ENCODE data around the gene TYMP.
"Not testable (repeated sequence)": the region's sequence is repeated elsewhere in the genome, so short reads cannot be mapped to it uniquely, and the experiment has no call there.

TYMP gene

DNA sequence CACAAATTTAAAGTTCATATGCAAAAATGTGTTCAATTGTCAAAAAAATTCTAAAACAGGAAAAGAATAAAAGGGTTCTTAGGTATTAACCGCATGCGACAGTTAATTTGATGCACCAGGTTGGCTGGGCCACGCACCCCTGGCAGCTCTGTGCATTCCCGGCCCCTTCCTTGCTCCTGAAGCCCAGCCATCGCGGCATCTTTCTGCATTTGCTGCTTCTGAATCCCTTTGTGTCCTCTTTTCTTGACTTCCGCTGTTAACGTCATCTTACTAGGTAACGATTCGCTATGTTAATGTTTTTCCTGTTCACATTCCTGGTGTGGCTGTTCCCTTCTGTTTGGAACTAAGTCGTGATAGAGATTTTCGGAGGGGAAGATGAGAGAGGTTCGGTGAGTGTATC, 8.0 kb upstream of the TYMP start:
- DNase-seq (ENCODE audit: low spot score), result no peak

GRCh38 chr22:50536226-50536625, 6.4 kb upstream of the TYMP start:
- DNase-seq (ENCODE audit: low spot score), result no peak

DNA sequence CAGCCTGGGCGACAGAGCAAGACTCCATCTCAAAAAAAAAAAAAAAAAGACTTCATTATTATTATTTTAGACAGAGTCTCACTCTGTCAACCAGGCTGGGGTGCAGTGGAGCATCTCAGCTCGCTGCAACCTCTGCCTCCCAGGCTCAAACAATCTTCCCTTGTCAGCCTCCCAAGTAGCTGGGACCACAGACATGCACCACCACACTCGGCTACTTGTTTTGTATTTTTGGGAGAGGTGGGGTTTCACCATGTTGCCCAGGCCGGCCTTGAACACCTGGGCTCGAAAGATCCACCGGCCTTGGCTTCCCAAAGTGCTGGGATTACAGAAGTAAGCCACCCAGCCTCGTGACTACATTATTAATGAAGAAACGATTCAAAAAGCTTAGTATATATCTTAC, 5.3 kb upstream of the TYMP start:
- DNase-seq (ENCODE audit: low spot score), result no peak

GRCh38 chr22:50533856-50534711, 4.3 kb upstream of the TYMP start:
- not testable (repeated sequence) for DNase-seq (ENCODE audit: low spot score)

- DNase-seq (ENCODE audit: low spot score), result no peak
These were observed 3.3 kb upstream of the TYMP start for GRCh38 chr22:50532824-50533796.

GRCh38 chr22:50531962-50532674, 2.3 kb upstream of the TYMP start:
- DNase-seq (ENCODE audit: low spot score), result peak; percentile 69

DNA sequence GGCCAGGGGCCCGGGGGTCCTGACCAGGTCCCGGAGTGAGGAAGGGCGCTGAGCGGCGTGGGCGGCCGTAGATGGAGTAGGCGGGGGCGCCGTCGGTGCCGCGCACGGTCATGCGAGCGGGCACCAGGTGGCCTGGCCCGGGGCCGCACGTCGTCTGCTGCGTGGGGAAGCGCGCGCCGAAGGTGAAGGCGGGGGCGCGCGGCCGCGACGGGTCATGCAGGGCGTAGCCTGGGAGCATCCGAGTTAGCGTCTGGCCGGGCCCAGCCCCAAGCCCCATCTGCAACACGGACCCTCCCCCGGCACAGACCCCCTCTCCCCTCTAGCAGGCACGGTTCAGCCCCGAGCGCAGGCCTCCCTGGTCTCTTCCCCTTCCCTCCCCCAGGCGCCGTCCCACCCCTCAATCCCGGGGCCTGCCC, 1.7 kb upstream of the TYMP start:
- peak; percentile 51 for DNase-seq (ENCODE audit: low spot score)

DNA sequence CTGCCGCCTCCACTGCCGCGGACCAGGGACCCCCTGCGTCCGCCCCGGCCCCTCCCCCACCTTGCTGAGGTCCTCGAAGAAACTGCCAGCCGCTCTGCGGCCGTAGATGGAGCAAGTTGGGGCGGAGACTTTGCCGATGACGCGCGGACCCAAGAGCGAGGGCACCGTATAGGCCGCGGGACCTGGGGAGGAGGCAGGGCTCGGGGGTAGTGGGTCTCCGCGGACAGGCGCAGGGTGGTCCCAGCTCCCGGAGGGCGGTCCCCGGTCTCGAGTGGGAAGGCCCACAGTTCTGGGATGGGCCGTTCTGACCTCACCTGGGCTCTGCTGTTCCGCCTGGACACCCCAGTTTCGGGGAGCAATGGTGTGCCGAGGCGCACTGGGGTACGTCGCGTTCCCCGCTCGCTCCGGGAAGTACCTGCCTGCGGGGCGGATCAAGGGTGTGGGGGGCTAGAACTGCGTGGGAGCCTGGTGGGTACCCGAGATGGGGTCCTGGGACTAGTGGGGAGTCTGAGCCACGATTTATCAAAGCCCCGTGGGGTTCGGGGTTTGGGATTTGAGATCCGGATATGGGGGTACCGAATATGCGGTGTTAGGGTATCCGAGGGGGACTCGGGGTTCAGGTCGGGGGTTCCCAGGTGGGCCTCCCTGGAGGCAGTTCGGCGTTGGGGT, 1.2 kb upstream of the TYMP start:
- peak; percentile 77 for DNase-seq (ENCODE audit: low spot score)

GRCh38 chr22:50530580-50530876, 716 bp upstream of the TYMP start:
- DNase-seq (ENCODE audit: low spot score), result peak; percentile 21

GRCh38 chr22:50529416-50529896, 356 bp downstream of the TYMP start:
- no peak for DNase-seq (ENCODE audit: low spot score)

DNA sequence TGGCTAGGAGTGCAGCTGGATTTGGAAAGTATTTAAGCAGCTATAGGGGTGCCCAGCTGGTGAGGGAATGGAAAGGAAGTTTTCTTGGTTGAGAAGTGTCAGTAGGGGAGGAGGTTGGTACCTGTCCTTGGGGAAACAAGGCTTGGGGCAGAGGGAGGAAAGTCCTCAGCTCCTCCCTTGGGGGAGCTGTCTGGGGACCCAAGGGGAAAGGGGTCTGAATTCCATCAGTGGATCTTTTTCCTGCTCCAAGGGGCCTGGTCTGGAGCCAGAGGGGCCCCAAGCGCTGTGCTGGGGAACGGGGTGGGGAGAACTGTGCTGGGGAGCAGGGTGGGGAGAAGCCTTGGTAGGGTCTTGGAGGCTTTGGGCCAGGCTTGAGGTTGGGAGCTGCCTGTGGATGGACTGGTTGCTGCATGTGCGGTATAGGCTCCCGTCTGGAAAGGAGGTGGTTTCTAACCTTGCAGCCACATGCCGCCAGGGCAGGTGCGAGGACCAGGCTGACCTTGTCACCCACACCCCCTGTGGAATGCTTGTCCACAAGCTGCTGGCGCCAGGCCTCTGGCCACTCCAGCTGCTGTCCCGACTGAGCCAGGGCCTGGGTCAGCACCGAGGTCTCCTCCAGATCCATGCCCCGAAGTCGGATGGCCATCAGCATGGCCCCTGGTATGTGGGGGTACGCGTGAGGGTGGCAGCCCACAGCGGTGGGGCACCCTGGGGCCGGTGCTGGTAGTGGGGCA, 963 bp downstream of the TYMP start:
- DNase-seq (ENCODE audit: low spot score), result no peak

DNA sequence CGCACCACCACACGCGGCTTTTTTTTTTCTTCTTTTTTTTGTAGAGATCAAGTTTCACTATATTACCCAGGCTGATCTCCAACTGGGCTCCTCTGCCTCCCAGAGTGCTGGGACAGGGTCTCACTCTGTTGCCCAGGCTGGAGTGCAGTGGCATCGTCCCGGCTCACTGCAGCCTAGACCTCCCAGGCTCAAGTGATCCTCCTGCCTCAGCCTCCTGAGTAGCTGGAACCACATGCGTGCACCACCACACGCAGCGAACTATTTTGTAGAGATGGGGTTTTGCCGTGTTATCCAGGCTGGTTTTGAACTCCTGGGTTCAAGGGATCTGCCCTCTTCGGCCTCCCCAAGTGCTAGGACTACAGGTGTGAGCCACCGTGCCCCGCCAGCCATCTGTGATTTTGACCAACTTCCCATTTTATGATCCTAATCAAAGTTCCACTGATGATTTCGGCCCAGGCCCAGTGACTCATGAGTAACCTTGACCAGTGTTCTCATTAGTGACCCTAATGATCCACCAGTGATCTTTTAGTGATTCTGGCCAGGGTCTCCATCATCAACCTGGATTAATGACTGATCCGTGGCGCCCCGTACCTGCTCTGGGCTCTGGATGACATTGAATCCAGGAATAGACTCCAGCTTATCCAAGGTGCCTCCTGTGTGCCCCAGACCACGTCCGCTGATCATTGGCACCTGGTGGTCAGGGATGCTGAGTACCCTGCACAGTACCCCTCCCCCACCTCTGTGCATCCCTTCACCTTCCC, 1.7 kb downstream of the TYMP start:
- no peak for DNase-seq (ENCODE audit: low spot score)

DNA sequence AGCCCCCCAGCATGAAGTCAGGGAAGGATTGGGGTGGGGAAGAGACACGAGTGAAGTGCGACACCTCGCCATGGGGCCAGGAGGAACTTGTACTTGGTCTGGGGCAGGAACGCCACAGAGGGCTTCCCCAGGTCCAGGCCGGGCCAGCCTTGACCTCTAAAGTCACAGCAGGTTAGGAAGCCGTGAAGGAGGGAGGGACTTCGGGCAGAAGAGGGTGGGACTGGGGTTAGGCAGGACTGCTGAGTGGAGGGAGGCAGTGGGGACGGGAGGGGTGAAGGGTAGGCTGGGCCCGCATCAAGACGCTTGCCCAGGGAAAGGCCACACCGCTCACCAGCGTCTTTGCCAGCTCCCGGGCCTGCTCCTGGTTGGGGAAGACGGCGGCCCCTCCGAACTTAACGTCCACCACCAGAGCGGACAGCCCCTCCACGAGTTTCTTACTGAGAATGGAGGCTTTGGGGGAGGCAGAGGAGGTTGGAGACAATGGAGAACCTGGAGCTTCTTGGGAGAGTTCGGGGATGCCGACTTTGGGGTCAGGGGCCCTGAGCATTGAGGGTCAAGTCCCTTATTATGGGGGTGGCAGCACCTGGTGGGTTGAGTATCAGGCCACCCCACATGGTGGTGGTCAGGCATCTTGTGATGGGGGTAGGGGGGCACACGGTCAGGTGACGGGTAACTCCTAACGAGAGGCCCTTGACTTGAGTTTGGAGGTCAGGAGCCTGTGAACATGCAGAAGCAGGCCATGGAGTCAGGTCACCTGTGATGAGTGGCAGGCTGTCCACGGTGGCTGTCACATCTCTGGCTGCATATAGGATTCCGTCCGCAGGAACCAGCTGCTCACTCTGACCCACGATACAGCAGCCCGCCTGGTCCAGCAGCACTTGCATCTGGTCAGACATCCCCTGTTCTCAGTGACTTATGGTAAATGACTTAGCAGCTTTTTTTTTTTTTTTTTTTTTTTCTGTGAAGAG, 2.7 kb downstream of the TYMP start:
- peak; percentile 71 for DNase-seq (ENCODE audit: low spot score)

- peak; percentile 85 for DNase-seq (ENCODE audit: low spot score)
These were observed 3.5 kb downstream of the TYMP start for GRCh38 chr22:50526108-50526833.

DNA sequence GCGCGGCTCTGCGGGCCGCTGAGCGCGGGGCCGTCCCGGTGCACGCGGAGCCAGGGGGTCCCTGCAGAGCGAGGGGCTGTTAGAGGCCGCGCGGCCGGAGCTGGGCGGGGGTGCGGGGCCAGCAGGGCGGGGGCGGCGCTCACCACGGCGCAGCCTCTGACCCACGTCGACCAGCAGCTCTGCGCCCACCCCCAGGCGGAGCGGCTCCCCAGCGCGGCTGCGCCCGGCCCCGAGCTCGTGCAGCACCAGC, 4.0 kb downstream of the TYMP start:
- DNase-seq (ENCODE audit: low spot score), result no peak

DNA sequence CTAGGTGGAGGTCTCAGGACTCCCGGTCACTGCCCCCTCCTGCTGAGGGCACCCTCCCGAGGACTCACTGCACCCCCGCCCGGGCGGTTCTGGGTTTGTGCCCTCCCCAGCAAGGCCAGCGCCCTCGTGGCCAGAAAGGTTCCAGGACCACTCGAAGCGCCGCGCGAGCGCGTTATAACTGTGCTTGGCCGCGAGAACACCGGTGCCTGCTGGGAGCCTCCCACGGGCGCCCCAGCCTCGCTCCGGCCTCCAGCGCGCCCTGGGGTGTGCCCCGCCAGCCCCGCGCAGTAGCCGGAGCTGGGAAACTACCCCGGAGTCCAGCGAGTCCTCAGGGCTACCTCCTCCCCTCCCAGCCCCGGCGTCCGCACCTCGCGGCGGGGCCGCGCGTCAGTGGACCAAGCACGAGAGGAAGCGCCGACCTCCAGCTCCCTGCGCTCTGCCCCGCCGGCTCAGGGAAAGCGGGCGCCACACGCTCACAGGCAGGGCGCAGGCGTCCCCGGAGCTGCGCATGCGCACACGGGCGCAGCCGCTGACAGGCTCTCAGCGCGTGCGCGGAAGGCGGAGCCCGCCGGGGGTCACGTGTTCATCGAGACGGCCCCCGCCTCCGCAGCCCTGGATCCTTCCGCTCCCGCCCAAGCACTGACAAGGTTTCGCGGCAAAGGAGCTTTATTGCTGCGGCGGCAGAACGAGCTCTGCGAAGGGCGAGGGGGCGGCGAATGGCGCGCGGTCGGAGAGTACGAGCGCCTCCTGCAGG, 4.5 kb downstream of the TYMP start, which contains the start of gene SCO2:
Gene SCO2 (minus strand): TSS at position 495 of the 754 bp plus-strand sequence. CDS start 1,187 bp downstream, outside the sequence.
- DNase-seq (ENCODE audit: low spot score), result peak; percentile 99

DNA sequence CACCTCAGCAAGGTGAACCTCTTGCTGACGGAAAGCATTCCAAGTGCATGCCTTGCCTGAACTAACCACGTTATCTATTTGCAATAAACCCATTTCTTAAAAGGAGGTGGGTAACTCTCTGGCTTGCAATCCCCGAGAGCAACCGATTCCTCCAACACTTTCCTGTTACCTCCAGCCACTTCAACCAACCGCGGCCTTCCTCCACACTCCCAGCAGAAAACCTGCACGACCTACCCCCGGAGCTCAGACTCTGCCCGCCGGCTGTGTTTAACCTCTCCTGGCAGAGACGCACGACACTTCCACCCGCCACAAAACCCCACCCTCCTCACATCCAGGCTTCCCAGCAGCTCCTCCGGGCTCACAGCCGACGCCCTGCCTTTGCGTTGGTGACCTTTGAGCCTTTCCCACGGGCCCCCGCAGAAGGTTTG, 5.1 kb downstream of the TYMP start:
- no peak for DNase-seq (ENCODE audit: low spot score)
